NCI-H460 (cell line): ENCODE results near the gene GAS7. TPM values are rescaled to one million over a fixed set of nuclear protein-coding genes. Genes with fewer than 3 reads are reported as not detected.

Experiments used
- DNase-seq: peaks from one replicate; pipeline ENCODE4 v3.0.0-alpha.2; 2016; ENCODE audit warnings: low read depth; ENCODE audit errors: extremely low read depth
- total RNA-seq: library from RNA; depleted of rRNA; stranded (reverse); fragments of >200 nt; shearing (Covaris generic); gene quantifications from 2 replicates; pipeline ENCODE4 v1.2.3, GENCODE V29; 2014

The GAS7 gene
- total RNA-seq, 1 experiment from 2014 or later = 2.5 TPM

DNA sequence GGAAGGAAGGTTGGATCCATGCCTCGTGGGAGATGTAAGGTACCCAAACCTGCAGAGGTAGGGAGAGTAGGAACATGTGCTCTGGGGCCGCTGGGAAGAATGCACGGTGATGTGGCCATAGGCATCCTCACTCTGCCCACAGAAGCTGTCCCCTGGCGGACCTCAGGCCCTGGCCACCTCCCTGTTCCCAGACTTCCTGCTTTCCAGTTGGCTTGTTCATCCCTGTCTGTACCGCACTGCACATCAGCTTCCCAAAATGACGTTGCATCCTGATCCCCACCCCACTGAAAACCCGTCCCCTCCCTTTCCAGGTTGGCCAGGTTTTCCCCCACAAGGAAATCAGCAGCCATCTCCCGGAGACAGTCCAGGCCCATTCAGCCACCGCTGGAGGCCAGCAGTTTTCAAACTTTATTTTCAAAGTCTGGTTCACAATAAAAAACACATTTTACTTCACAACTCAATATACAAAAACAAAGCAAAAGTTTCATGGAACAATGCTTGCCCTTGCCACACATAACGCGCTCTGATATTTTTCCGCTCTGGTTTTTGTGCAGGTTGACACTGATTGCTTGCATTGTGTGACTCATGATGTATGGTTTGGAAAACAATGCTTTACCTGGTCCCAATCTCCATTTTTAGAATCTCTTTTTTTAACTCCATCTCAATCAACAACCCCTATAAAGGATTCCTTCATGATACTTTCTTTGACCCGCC is 143.0 kb downstream of the GAS7 start:
- DNase-seq = no peak

DNA sequence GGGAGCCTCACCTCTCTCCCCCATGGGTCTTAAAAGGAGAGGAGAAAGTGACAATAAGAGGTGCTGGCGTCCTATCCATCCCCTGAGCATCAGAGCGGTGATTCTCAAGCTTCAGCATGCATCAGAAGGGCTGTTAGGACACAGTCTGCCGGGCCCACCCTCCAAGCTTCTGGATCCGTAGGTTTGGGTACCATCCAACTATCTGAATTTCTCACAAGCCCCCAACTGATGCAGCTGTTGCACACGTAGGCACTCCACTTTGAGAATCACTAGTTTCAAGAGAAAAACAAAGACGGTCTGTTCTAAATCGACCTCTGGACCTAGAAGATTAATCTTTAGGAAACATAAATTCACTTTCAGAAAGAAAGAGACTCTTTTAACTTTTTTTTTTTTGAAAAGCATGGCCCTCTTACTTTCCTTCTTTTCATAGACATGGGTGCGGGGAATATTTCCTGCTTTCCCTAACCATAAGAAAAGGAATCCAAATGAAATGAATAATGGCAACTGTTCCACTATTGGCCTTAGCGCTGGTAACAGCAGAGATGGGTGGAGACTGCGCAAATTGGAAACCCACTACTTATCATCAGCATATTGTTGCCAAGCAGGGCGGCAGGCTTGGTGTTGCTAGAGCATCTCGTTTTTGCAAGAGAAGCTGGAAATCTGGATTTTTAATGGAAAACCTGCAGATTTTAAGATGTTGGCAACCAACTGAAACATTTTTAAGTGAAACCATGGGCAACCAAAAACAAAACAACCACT is 144.4 kb downstream of the GAS7 start:
- DNase-seq = no peak

DNA sequence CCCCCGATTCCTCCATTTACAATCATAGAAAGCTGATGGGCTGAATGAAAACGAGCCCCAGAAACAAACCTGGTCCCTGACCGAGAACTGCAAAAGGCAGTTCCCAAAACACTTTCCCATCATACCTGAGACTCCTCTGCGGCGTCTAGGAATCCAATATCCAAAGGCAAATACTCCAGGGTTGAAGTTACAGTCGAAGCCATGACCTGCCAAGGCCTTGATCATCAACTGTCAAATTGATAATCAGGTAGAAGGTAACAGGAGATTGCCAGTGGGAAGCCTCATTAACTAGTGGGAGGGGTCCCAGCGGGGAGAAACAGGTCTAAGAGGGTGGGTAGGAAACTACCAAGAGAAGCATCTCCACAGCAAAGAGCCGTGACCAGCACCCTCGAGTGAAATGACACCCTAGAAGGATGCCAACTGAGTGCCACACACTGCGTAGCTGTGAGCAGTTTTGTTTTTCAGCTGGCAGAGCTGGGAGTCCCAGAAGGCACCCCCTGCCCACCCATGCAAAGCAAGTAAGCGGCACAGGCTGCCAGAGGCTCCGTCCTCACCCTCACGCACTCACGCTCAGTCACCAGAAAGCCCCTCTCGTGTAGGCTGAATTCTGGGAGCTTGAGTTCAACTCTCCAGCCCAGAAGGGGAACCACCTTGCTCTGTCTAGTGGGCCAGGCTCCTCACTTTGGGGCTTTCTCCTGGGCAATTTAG is 146.1 kb downstream of the GAS7 start:
- DNase-seq = no peak

DNA sequence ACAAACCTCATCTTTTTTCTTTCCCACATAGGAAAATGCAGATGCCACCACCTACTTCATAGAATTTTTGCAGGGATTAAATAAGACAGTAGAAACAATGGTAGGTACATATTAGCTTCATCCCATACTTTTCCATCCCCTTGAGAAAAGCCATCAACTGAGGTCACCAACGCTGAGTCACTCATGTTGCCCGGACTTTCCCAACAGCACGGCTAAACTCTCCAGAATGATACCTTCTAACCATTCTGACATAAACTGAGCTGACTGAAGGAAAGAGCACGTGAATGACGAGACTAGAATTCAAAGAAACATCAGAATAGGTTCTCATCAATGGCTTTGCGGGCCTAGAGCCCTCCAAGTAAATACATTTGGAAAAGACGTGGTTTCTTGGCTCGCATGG is 147.3 kb downstream of the GAS7 start:
- DNase-seq = no peak

DNA sequence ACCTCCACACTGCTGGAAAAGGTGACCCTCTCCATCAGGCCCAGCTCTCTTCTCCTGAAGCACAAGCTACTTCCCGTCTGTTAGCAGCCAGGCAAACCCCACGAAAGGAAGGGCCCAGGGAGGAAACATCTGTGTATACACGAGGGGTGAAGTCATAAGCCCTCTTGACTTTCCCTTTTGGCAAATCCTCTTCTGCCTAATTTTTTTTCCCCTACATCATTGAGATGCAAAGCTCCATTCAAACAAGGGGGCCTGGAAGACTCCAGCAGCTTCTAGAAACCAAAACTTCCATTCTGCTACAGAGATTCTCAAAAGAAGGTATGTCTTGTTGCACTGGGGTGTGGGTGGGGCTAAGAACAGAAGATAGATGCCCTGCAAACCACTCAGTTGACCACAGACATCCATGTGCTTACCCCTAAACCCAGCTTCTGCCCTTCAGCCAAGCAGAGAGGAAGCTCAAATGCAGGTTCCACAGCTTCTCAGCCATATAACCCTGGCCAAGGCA is 147.8 kb downstream of the GAS7 start:
- DNase-seq = no peak

DNA sequence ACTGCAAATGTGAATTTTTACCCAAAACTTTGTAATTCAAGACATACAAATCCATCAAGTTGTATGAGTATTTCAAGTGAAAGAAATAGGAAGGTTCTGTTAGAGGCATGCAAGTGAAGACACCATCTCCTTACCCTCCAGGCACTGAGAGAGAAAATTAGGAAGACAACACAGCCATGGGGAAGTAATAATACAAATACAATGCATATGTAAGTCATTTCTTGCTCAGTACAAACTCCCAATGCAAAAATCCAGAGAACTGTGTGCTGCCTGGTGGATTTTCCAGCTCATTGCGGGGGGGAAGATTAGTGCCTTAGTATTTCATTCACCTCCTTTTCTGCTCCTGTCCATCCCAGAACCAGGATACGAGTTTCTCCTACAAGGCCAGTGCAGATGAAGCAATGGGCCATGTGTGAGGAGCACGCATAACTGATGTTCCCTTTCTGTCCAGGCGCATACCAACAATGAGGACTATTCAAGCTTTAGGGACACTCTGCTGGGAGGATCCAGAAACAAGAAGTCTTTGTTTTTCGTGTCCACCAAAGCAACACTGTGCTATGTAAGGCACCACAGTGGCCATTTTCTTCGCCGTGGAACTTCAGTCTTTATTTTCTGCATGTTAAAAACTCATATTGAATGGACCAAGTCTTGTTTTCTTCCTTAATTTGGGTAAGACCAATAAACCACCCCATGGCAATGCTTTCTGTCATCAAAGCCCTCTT is 149.6 kb downstream of the GAS7 start:
- no peak for DNase-seq

DNA sequence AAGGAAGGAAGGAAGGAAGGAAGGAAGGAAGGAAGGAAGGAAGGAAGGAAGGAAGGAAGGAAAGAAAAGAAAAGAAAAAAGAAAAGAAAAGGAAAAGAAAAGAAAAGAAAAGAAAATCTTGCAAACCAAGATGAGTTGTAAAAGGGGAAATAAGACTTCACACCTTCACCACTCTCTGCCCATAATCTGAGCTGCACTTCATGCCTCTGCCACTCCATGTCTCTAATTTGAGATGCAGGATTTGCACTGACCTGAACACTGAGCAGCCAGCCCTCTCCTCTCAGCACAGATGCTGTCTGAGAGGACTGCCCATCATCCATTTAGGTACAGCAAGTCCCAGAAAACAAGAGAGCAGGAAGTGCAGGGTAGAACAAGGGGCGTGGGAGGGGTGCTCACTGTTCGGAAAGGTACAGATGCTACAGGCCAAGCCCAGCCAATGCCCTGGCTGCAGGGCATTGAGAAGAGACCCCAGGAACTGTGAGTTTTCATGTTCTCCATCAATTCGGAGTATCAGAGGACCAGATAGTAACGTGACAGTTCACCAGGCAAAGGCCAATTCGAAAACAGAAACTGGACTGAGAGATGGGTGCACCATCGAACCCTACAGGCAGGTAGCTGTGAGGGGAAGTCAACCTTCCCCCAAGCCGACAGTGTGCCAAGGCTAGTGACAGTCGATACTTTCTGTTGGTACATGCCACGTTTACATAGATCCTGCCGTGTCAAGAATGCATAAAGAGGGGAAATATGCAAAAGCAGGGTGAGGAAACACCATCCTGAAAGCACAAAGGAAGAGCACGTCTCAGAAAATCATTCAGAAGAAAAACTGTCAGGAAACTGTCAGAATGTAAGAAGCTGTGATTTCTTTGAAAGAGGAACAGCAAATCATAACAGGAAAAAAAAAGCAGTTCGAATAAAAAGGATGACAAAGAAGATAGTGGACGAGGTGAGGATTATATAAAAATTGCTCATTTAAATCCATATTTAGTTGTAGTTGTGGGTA is 151.3 kb downstream of the GAS7 start:
- no peak for DNase-seq

DNA sequence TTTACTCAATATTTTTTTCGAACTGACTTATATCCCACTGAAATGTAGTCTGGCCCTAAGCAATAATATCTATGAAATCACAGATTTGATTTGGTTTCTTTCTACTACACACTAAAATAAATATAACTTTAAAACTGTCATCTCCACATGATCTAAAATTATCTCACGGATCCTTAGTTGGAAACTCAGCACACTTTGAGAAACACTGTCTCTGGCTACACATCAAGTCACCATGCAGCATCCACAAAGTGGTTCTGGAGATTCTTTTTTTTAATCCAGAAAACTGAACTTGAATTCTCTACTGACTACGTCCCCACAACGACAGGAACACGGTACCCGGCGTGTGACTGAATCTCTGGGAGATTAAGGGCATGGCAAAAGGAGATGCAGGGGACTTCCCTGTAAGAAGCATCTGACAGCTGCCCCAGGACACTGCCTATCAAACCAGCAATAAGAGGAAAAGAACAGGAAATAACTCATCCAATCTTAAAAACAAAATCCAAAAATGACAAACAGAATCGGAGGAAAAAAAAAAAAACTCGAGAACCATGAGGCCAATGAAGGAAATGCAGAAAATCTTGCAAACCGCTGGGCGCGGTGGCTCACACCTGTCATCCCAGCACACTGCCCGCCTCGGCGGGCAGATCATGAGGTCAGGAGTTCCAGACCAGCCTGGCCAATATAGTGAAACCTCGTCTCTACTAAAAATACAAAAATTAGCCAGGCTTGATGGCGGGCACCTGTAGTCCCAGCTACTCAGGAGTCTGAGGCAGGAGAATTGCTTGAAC is 152.3 kb downstream of the GAS7 start:
- DNase-seq = no peak

DNA sequence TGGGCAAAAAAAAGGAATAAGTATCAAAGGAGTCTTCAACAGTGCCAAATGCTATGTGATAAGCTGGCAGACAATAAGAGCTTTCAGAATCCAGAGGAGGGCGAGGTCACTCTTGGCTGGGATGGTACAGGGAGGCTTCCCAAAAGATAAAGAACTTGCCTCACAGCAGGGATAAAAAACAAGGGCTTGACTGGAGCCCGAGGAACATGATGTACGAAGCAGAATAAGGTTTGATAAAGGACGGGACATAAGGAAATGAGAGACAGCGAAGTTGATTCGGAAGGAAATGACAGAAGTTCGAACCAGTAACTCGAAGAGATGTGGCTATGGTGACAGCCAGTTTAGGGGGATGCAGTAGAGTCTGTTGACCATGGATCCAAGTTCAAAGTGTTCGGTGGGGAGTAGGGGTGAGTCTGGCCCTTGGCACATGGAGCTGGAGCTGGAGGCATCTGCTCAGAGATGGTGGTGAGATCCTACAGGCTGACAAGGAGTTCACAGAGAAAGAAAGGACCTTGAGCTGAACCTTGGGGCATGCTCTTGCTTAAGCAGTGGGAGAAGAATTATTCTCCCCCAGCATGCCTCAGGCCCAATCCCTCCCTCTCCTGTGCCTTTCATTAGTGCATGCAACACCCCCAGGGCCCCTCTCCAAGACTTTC is 155.7 kb downstream of the GAS7 start:
- no peak for DNase-seq

DNA sequence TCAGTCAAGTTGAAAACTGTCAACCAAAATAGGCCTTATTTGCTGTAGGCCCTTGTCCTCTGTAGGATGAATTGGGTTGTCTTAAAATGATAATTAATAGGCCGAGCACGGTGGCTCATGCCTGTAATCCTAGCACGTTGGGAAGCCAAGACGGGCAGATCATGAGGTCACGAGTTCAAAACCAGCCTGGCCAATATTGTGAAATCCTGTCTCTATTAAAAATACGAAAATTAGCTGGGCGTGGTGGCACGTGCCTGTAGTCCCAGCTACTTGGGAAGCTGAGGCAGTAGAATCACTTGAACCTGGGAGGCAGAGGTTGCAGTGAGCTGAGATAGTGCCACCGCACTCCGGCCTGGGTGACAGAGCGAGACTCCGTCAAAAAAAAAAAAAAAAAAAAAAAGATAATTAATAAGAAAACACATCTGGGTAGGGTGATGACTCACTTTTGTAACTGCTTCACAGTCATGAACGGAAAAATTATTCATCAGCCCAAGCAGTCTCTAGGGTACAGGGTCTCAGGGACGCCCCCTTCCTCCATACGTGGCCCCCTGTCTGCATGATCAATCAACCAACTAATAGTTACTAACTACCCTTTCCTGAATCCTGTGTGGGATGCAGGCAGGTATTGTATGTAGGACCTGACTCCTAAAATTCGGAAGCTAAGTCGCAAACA is 156.4 kb downstream of the GAS7 start:
- DNase-seq = no peak

DNA sequence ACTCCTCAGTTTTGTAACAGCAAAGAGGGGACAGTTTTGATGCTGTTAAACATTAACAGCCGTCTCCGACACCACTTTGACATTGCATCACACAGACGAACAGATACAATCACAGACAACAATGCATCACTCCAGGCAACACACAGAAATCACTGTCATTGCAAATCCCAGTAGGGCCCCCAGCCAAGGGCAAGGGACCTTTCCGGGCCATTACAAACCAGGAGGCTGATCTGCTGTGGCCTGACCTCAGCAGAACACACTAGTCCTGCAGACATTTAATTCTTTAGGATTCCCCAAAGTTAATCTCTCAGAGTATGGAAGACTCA is 157.2 kb downstream of the GAS7 start:
- no peak for DNase-seq

DNA sequence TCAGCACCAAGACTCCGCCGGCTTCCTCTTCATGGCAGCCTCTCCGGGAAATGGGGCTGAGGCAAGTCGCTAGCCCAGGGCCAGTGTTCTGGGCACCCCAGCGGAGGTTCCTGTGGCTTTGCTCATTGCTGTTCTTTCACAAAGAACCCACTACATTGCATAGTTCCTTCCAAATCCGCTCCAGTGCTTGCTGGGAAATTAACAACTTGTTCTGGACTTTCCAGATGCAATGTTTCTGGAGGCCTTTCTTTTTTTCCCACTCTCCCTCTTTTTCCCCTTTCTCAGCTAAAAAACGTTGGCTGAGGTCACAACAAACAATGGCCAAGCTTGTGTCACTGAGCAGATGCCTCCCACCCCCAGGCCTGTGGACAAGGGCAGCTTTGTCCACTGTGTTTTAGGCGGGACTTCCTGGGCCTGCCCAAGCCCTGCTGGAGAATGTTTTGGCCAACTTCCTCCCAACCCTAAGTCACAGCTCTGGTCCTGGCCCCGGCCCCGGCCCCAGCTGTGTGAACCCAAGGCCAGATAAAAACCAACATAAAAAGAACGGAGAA is 161.8 kb downstream of the GAS7 start:
- no peak for DNase-seq

DNA sequence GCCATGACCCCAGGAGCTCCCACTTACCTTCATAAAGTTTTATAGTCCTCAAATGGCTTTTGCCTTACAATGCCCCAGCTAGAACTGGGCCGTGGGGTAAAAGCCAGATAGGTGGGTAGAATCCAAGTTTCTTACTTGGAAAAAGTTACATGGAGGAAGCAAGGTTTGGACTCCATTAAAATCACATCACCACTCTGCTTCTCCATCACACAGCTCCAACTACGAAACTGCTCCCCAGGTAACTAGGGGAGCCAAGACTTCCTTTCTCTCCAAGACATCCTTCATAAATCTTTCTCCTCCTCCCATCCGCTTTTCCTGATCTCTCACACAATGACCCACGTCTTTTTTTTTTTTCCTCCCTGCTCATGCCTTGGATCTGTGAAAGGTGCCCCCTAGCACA is 162.5 kb downstream of the GAS7 start:
- DNase-seq = no peak

DNA sequence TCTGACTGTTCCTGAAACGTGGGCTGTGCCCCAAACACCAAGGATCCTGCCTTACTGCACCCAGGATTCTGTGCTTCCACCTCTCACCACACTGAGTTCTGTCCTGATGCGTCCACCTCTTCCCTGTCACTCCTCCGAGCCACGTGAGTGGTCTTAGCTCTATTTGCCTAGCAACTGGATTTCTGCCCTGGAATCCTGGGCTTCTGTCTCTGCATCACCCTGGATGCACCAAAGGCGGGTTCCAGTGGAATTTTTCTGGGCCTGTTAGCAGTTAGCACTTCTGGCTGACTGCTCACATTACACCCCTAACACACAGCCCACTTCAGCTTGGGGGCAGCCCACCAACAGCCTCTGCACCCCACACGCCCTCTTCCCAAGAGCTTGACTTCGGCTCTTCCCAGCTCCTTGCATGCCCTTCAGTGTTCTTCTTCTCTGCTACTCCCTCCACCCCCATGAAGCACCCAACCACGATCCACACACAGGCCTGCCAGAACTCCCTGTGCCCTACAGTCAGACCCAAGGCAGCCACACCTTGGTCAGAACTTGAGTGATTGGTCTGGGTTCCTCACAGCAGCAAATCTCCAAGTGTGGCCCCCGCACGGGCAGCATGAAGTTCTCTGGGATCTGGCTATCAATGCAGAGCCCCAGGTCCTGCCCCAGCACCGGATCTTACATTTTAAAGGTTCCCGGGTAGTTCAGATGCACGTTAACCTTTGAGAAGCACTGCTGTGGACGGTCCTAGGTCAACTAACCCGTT is 163.5 kb downstream of the GAS7 start:
- no peak for DNase-seq

DNA sequence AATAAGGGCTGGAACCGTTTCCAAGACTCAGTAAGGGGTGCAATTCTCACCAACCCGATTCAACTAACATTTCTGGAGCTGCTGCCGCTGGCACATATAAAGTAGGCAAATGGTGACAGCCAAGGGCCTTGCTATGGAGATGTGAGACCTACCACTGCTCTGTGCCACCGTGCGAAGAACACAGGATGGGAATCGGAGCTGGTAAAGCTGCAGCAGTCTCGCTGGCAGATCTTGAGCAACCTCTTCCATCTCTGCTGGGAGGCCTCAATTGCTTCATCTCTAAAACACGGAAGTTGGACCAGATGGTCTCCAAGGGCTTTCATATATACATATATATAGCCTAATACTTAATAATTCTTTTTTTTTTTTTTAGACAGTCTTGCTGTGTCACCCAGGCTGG is 164.4 kb downstream of the GAS7 start:
- DNase-seq = no peak

DNA sequence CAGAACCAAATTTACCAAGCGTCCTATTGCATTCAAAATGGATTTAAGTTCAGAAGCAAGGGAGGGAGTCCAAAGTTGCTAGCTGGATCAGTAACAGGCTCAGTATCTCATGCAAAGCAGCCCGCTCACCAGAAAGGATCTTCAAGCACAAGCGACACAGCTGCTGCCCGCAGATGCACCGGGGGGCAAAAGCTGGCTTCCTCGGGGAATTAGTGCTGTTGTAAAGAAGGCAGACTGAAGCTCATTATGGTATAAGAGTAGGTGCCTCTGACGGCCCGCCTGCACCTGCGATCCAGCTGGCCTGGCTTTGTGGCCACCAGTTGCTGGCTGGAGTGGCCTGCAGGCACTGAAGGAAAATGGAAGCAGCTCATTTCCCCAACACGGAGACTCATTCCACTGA is 165.0 kb downstream of the GAS7 start:
- DNase-seq = no peak
